H1 (cell line): ENCODE data around the gene SLMAP.

Experiments used
- ATF3 ChIP-seq: IDR thresholded peaks from 2 replicates; pipeline ENCODE4 v1.6.1; 2011; ENCODE audit warnings: low read depth, mild to moderate bottlenecking, low read length; ENCODE audit not compliant: insufficient read depth
- BRCA1 ChIP-seq: IDR thresholded peaks from 2 replicates; pipeline ENCODE4 v1.6.1; 2012; ENCODE audit warnings: low read depth, low read length, improper control_type of control experiment
- CTCF ChIP-seq, 3 experiments: IDR thresholded peaks; 1 replicate in 2 of 3; 2 replicates in 1 of 3; pipeline versions ENCODE4 v1.5.1 to v1.6.1; 2011; ENCODE audit warnings: low read length in 3 of 3, mild to moderate bottlenecking in 3 of 3, inconsistent platforms in 2 of 3, low read depth in 1 of 3, moderate library complexity in 1 of 3; ENCODE audit not compliant: insufficient read depth in 1 of 3; ENCODE audit errors: control extremely low read depth in 1 of 3
- JUN ChIP-seq: IDR thresholded peaks from 2 replicates; pipeline ENCODE4 v1.6.1; 2011; ENCODE audit warnings: low read depth, mild to moderate bottlenecking, improper control_type of control experiment, low read length
- KDM1A ChIP-seq: fragments of 200-600, 300-600 bp; sonication (generic); IDR thresholded peaks from 2 replicates; pipeline ENCODE4 v1.7.1; 2016; ENCODE audit warnings: mild to moderate bottlenecking, low read length, borderline replicate concordance
- MAFK ChIP-seq: IDR thresholded peaks from 2 replicates; pipeline ENCODE4 v1.6.1; 2012; ENCODE audit warnings: low read depth, mild to moderate bottlenecking, improper control_type of control experiment, low read length
- MAX ChIP-seq: IDR thresholded peaks from 2 replicates; pipeline ENCODE4 v1.6.1; 2012; ENCODE audit warnings: inconsistent platforms
- PHF8 ChIP-seq: fragments of 200-600 bp; sonication (generic); conservative IDR thresholded peaks from 2 replicates; pipeline ENCODE4 v1.7.1; 2012; ENCODE audit warnings: low read depth, mild to moderate bottlenecking, inconsistent platforms, low read length, moderate library complexity
- POLR2A ChIP-seq, 2 experiments: IDR thresholded peaks; 1 replicate in 1 of 2; 2 replicates in 1 of 2; pipeline ENCODE4 v1.6.1; 2011; ENCODE audit warnings: low read depth in 2 of 2, low read length in 2 of 2, mild to moderate bottlenecking in 2 of 2; ENCODE audit errors: control extremely low read depth in 1 of 2
- POLR2AphosphoS5 ChIP-seq: IDR thresholded peaks from 2 replicates; pipeline ENCODE4 v1.6.1; 2011; ENCODE audit warnings: low read depth, low read length
- SIN3A ChIP-seq, 2 experiments: IDR thresholded peaks in 1 of 2; conservative IDR thresholded peaks in 1 of 2; 2 replicates each; pipeline ENCODE4 v1.6.1; 2011 to 2012; ENCODE audit warnings: low read length in 2 of 2, improper control_type of control experiment in 1 of 2, low read depth in 1 of 2, mild to moderate bottlenecking in 1 of 2
- SRF ChIP-seq: IDR thresholded peaks from 2 replicates; pipeline ENCODE4 v1.6.1; 2011; ENCODE audit warnings: mild to moderate bottlenecking, low read depth, low read length, moderate library complexity
- YY1 ChIP-seq: IDR thresholded peaks from 2 replicates; pipeline ENCODE4 v1.6.1; 2011; ENCODE audit warnings: low read depth, mild to moderate bottlenecking, low read length

GRCh38 chr3:57910990-57911389, 154.9 kb downstream of the SLMAP start:
- TF ChIP-seq BRCA1 (no peak), POLR2AphosphoS5 (no peak), MAX (no peak), MAFK (no peak), CTCF (IDR thresholded peaks at IDR 0.05; ENCODE audit: control extremely low read depth in 1 of 3, insufficient read depth in 1 of 3, low read depth in 1 of 3, low read length in 3 of 3) (peak in 2 of 3 experiments; percentile 38 to 56; a peak in 2 of 4 replicates), KDM1A (no peak), YY1 (no peak), JUN (no peak), SIN3A (conservative IDR thresholded peaks at IDR 0.05 in 1 of 2, IDR thresholded peaks at IDR 0.05 in 1 of 2; ENCODE audit: low read depth in 1 of 2, low read length in 2 of 2) (no peak), PHF8 (no peak), SRF (no peak), ATF3 (no peak), POLR2A (IDR thresholded peaks at IDR 0.05; ENCODE audit: control extremely low read depth in 1 of 2, low read depth in 2 of 2, low read length in 2 of 2) (no peak)
